Measurements from ENCODE around the gene CMTM7.
A peak's percentile ranks its signal among the peaks of the same experiment; 100 is the strongest.

The CMTM7 gene

GRCh38 chr3:32412887-32413286 is 21.2 kb downstream of the CMTM7 start:
- TF ChIP-seq CTCF (IDR thresholded peaks at IDR 0.05; ENCODE audit: low read depth, low read length, missing control alignments): no peak
- DNase-seq (ENCODE audit: extremely low read depth, low read depth): no peak
- no peak overlapping the region for H3K4me3 ChIP-seq (replicated peaks; ENCODE audit: low read depth, low read length)

GRCh38 chr3:32413845-32414521 is 22.3 kb downstream of the CMTM7 start:
- no peak for TF ChIP-seq CTCF (IDR thresholded peaks at IDR 0.05; ENCODE audit: low read depth, low read length, missing control alignments)
- H3K4me3 ChIP-seq (replicated peaks; ENCODE audit: low read depth, low read length): no peak overlapping the region
- no peak for DNase-seq (ENCODE audit: extremely low read depth, low read depth)

GRCh38 chr3:32414522-32415202 is 23.0 kb downstream of the CMTM7 start:
- no peak overlapping the region for H3K4me3 ChIP-seq (replicated peaks; ENCODE audit: low read depth, low read length)
- no peak for DNase-seq (ENCODE audit: extremely low read depth, low read depth)
- TF ChIP-seq CTCF (IDR thresholded peaks at IDR 0.05; ENCODE audit: low read depth, low read length, missing control alignments): no peak

GRCh38 chr3:32419742-32420125 is 28.1 kb downstream of the CMTM7 start:
- no peak for TF ChIP-seq CTCF (IDR thresholded peaks at IDR 0.05; ENCODE audit: low read depth, low read length, missing control alignments)
- H3K4me3 ChIP-seq (replicated peaks; ENCODE audit: low read depth, low read length): no peak overlapping the region
- DNase-seq (ENCODE audit: extremely low read depth, low read depth): no peak

- TF ChIP-seq CTCF (IDR thresholded peaks at IDR 0.05; ENCODE audit: low read depth, low read length, missing control alignments): peak; percentile 6
- no peak overlapping the region for H3K4me3 ChIP-seq (replicated peaks; ENCODE audit: low read depth, low read length)
- DNase-seq (ENCODE audit: extremely low read depth, low read depth): no peak
These were observed 28.7 kb downstream of the CMTM7 start for GRCh38 chr3:32420126-32421038.

- DNase-seq (ENCODE audit: extremely low read depth, low read depth): no peak
- H3K4me3 ChIP-seq (replicated peaks; ENCODE audit: low read depth, low read length): no peak overlapping the region
These were observed 29.5 kb downstream of the CMTM7 start for GRCh38 chr3:32421185-32421584.

More at GRCh38 chr3:32421185-32421584, 29.5 kb downstream of the CMTM7 start:
- TF ChIP-seq CTCF (IDR thresholded peaks at IDR 0.05; ENCODE audit: low read depth, low read length, missing control alignments): no peak

All from HFF-Myc (cell line).